ENCODE measurements around the gene ENOX1. TPM values are rescaled to one million over a fixed set of nuclear protein-coding genes. Genes with fewer than 3 reads are reported as not detected.

ENOX1 gene
- total RNA-seq, 1 experiment from 2014 or later: 0.35 TPM

DNA sequence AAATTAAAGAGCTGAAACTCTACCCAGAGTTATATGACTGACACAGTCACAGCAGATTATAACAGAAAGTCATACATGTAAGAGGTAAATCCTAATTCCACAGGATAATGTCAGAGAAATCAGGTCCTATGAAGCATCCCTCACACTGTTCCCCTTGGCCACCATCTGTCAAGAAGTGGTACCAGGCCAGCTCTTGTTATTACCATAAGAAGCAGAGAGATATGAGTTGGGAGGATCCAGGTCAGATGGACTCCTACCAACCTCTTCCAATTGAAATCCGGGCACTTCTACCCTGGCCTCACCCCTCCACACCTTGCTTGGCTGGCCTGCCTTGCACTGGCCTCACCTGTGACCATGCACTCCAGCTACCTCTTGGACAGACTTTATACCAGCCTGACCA, 410.2 kb downstream of the ENOX1 start:
- POLR2A ChIA-PET (ENCODE audit: unreplicated experiment): interaction anchor here (0.5 kb wide), 1 partner anchor 96 kb away, joined by 5 read pairs; no protein-coding TSS in a partner anchor
- BruUV-seq (replicated peaks): no TSS peak
- intact Hi-C loops (cut with micrococcal nuclease; ENCODE audit: unreplicated experiment): no loop called here

GRCh38 chr13:43375797-43376465, 410.8 kb downstream of the ENOX1 start:
- DNase-seq: no peak
- ChIA-PET POLR2A (ENCODE audit: unreplicated experiment) (interaction anchor here (0.5 kb wide), 1 partner anchor 96 kb away, joined by 5 read pairs; no protein-coding TSS in a partner anchor), CTCF (interaction anchor here (0.6 kb wide), 1 partner anchor 781 kb away, joined by 5 read pairs; no protein-coding TSS in a partner anchor)
- no peak for TF ChIP-seq EZH2 (IDR thresholded peaks at IDR 0.05; ENCODE audit: low read depth)
- TF ChIP-seq, protein P1, sequence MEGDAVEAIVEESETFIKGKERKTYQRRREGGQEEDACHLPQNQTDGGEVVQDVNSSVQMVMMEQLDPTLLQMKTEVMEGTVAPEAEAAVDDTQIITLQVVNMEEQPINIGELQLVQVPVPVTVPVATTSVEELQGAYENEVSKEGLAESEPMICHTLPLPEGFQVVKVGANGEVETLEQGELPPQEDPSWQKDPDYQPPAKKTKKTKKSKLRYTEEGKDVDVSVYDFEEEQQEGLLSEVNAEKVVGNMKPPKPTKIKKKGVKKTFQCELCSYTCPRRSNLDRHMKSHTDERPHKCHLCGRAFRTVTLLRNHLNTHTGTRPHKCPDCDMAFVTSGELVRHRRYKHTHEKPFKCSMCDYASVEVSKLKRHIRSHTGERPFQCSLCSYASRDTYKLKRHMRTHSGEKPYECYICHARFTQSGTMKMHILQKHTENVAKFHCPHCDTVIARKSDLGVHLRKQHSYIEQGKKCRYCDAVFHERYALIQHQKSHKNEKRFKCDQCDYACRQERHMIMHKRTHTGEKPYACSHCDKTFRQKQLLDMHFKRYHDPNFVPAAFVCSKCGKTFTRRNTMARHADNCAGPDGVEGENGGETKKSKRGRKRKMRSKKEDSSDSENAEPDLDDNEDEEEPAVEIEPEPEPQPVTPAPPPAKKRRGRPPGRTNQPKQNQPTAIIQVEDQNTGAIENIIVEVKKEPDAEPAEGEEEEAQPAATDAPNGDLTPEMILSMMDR (conservative IDR thresholded peaks at IDR 0.05): no peak
- Histone ChIP-seq H3K9me2 (ENCODE audit: insufficient read depth) (no peaks in the 10 kb centered on the region), H2AFZ (no peak overlapping the region), H3K27ac (no peak overlapping the region), H3K36me3 (ENCODE audit: low read depth) (no peaks in the 10 kb centered on the region), H3K27me3 (ENCODE audit: insufficient read depth, low read depth) (no peaks in the 10 kb centered on the region), H3K9me3 (ENCODE audit: insufficient read depth, low read depth) (no peaks in the 10 kb centered on the region), H4K20me1 (ENCODE audit: insufficient read depth) (no peaks in the 10 kb centered on the region), H3K4me2 (no peak overlapping the region), H3K4me3 (no peak overlapping the region), H3F3A (ENCODE audit: insufficient read depth, low read depth) (no peaks in the 10 kb centered on the region), H3K4me1 (replicated peaks; ENCODE audit: insufficient read depth) (no peaks in the 10 kb centered on the region), H3K79me2 (ENCODE audit: low read depth) (no peaks in the 10 kb centered on the region)
- intact Hi-C loops (cut with micrococcal nuclease; ENCODE audit: unreplicated experiment): no loop called here
- BruUV-seq (replicated peaks): no TSS peak

More for the DNA sequence above, 410.2 kb downstream of the ENOX1 start:
- TF ChIP-seq EZH2 (IDR thresholded peaks at IDR 0.05; ENCODE audit: low read depth): no peak
- TF ChIP-seq, protein P1 (conservative IDR thresholded peaks at IDR 0.05): no peak
- no peaks in the 10 kb centered on the region for H4K20me1 ChIP-seq (ENCODE audit: insufficient read depth)
- no peak overlapping the region for H3K4me2 ChIP-seq
- CTCF ChIA-PET: interaction anchor here (0.6 kb wide), 1 partner anchor 781 kb away, joined by 5 read pairs; no protein-coding TSS in a partner anchor
- no peaks in the 10 kb centered on the region for H3F3A ChIP-seq (ENCODE audit: insufficient read depth, low read depth)
- no peaks in the 10 kb centered on the region for H3K4me1 ChIP-seq (replicated peaks; ENCODE audit: insufficient read depth)
- H3K27me3 ChIP-seq (ENCODE audit: insufficient read depth, low read depth): no peaks in the 10 kb centered on the region
- H3K79me2 ChIP-seq (ENCODE audit: low read depth): no peaks in the 10 kb centered on the region
- H3K9me3 ChIP-seq (ENCODE audit: insufficient read depth, low read depth): no peaks in the 10 kb centered on the region
- no peak overlapping the region for H2AFZ ChIP-seq
- no peak overlapping the region for H3K4me3 ChIP-seq
- no peaks in the 10 kb centered on the region for H3K9me2 ChIP-seq (ENCODE audit: insufficient read depth)
- no peak for DNase-seq
- no peak overlapping the region for H3K27ac ChIP-seq
- no peaks in the 10 kb centered on the region for H3K36me3 ChIP-seq (ENCODE audit: low read depth)

GRCh38 chr13:43374621-43375020, 412.2 kb downstream of the ENOX1 start:
- Histone ChIP-seq H3K79me2 (ENCODE audit: low read depth) (no peaks in the 10 kb centered on the region), H3K36me3 (ENCODE audit: low read depth) (no peaks in the 10 kb centered on the region), H3K4me2 (no peak overlapping the region), H2AFZ (no peak overlapping the region), H3K27ac (no peak overlapping the region), H3K9me2 (ENCODE audit: insufficient read depth) (no peaks in the 10 kb centered on the region), H3K27me3 (ENCODE audit: insufficient read depth, low read depth) (no peaks in the 10 kb centered on the region), H3K4me1 (replicated peaks; ENCODE audit: insufficient read depth) (no peaks in the 10 kb centered on the region), H3K4me3 (no peak overlapping the region), H4K20me1 (ENCODE audit: insufficient read depth) (no peaks in the 10 kb centered on the region), H3F3A (ENCODE audit: insufficient read depth, low read depth) (no peaks in the 10 kb centered on the region), H3K9me3 (ENCODE audit: insufficient read depth, low read depth) (no peaks in the 10 kb centered on the region)
- no peak for DNase-seq
- BruUV-seq (replicated peaks): no TSS peak
- POLR2A ChIA-PET (ENCODE audit: unreplicated experiment): no interaction called here
- TF ChIP-seq, protein P1 (conservative IDR thresholded peaks at IDR 0.05): no peak
- no peak for TF ChIP-seq EZH2 (IDR thresholded peaks at IDR 0.05; ENCODE audit: low read depth)
- CTCF ChIA-PET: no interaction called here
- intact Hi-C loops (cut with micrococcal nuclease; ENCODE audit: unreplicated experiment): no loop called here
